GM21529 (cell line): ENCODE measurements around the gene ASRGL1.

Source experiments
- ATAC-seq: cut with Tn5 transposase; IDR thresholded peaks from one replicate; pipeline ENCODE4 v1.9.1; 2021; ENCODE audit not compliant: unreplicated experiment

The ASRGL1 gene

DNA sequence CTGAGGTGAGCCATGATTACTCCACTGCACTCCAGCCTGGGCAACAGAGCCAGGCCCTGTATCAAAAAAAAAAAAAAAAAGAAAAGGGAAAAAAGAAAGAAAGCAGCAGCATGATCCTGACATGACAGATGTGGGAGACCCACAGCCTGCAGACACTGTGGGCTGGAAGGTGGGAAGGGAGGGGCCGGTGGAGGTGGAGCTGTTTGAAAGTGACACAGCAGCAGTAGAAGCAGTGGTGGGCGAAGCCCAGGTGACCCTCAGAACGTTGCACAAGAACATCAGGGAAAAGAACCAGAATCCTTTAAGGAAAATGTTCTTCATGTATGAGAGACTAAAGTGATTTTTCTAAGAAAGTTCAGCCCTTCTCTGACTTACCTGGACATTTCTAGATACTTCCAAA, 55.3 kb downstream of the ASRGL1 start:
- no peak for ATAC-seq

DNA sequence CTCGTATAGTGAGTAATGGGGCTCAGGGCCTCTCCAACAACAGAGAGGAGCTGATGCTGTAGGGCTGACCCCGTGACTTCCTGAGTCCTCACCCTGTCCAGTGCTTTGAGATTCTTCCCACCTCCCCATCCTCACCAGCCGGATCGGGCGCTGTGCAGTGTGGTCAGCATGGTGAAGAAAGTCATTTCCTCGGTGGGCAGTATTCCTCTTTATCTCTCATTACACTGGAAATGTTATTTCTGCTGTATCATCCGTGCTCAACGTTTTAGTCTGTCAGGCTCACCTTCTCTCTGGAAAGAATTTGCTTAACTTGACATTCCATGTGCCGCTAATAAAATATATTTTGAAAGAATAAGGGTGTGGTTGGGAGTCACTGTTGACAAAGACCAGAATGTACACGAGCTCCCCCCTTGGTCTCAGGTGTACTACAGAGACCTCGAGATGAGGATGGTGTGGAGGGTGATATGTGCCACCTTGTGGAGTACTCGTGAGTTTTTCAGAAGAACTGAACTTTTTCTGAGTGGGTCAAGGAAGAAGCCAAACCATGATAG, 55.9 kb downstream of the ASRGL1 start:
- no peak for ATAC-seq

DNA sequence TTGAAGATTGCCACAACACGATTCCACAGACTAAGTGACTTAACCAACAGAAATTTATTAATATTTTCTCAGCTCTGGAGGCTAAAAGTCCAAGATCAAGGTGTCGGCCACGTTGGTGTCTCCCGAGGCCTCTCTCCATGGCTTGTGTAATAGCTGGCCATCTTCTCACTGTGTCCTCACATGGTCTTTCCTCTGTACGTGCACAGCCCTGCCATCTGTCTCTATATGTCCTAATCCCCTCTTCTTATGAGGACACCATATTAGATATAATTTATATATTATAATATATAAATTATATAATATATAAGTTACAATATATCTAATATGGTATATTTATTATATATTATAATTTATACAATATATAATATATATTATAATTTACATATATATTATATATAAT, 56.5 kb downstream of the ASRGL1 start:
- ATAC-seq, result no peak

DNA sequence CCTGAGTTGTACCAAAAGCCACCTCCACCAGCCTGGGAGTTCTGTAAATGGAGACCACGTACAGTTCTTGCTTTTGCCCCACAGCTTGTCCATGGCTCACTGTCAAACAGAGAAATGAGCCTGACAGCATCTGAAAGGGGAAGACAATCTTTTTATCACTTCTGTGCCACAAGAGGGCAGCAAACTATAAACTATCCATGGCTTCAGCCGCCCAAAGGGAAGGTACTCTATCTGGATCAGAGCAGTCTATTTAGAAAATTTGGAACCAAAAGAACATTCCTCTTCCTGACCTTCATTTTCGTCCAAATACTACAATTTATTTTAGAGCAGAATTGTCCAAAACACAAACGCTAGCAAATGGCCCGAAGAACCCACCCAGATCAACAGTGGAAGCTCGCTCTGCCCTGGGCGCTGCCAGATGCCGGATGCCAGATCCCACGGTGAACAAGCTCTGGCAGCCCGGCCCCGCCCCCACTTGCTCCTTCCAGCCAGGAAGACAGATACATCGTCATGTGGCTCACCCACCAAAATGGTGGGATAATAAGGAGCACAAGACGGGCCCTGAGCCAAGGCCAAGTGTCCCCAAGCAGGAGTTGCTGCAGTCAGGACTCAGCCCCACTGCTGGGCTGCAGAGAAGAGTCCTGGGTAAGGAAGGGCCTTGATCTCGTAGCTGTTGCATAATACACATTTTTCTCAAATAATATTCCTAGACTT, 57.7 kb downstream of the ASRGL1 start:
- ATAC-seq, result no peak

DNA sequence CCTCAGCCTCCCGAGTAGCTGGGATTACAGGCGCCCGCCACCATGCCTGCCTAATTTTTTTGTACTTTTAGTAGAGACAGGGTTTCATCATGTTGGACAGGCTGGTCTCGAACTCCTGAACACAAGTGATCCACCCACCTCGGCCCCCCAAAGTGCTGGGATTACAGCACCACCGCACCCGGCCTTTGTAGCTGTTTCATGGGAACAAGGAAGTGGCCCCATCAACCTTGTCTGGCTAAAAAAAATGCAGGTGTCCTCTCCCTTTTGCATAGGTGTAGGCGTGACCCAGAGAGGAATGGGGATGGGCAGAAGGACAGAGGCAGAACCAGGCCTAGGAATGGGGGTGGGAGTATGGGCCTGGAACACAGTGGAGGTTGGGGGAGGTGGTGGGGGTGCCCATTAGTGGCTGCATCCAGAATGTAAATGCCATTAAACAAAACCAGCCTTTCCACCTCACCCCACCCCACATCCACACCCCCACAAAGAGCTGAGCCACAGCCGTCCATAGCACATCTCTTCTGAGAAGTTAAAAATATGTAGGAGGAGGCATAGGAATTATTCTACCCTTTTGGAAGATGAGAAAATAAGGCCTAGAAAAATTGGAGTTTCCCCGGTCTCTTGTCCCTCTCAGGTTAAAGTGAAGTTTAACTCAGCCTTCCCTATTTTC, 58.8 kb downstream of the ASRGL1 start:
- ATAC-seq, result no peak

DNA sequence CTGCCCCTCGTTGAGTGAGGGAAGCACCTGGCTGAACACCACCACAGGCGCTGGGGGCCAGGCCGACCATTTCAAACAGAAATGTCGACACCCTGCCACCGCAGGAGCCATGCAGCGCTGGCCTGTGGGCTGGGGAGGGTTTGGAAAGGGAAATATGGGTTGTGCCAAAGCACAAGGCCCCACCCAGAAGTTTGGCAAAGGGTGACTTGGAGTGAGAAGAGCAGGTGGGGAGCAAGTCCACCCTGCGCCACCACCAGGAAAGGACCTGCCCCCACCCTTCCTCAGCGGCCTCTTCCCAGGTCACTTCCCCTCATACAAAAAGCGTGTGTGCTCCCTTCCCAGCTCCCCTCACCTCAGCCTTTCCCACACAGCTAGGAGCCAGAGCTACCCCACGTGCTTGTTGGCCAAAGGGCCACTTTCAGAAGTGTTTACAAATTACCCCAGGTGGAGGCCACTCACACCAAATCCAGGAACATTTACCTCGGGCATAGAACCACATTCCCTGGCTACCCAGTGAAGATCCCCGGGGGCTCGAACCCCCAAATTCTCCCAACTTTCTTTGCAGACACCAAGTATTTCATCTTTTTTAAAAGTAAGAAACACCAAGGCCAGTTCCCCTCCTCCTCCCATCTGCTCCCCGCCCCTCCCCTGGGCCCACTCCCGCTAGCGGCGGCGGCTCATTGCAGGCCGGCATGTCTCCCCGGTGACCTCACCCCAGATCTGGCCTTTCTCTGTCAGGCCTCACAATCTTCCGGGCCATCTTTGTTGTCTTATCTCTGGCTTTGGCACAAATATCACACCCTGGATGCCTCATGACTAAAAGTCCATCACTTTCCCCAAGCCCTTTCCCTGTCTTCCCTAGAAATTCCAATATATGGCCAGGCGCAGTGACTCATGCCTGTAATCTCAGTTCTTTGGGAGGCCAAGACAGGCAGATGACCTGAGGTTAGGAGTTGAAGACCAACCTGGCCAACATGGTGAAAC, 61.1 kb downstream of the ASRGL1 start:
- ATAC-seq, result no peak

DNA sequence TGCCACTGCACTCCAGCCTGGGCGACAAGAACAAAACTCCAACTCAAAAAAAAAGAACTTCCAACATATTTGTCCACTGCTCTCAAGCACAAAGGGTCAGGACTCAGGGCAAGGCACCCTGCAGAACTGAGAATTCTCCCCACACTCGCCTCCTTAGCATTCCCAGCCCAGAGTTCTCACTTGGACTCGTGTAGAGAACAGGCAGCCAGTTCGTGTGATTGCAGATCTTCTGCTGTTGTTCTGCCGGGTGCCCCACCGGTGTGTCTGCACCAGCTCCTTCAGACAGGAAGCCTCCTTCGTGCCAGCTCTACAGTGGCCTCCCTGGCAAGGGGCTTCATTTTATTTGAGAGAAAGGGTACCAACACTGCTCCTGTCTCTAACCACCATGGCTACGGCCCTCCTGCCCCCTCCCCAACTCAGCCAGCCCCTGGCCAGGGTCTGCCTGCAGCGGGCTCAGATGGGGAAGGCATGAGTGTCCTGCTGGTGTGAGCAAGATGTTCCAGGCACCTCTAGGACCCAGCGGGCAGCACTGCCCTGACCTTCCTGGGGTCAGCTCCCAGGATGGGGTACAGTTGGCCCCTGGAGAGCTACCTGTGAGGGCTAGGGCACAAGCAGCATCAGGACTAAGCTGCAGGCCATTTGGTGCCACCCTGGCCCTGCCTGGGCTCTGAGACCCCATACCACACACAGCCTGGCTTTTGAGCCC, 62.1 kb downstream of the ASRGL1 start:
- ATAC-seq, result no peak

DNA sequence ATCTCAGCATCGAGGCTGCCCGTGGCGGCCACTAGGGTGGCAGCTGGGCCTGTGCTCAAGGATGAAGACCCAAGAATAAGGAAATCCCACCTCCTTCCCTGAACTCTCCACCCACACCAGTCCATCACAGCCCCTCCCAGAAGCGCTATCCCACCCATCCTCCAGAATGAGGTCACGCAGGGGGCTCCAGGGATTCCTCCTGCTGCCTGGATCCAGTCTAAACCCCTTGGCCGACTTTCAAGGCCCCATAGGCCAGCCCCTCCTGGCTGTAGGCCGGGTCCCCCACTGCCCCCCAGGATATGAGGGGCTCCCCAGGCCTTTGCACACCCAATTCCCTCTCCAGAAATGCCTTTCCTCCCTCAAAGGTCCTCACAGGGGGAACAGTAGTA, 62.6 kb downstream of the ASRGL1 start:
- ATAC-seq, result no peak

DNA sequence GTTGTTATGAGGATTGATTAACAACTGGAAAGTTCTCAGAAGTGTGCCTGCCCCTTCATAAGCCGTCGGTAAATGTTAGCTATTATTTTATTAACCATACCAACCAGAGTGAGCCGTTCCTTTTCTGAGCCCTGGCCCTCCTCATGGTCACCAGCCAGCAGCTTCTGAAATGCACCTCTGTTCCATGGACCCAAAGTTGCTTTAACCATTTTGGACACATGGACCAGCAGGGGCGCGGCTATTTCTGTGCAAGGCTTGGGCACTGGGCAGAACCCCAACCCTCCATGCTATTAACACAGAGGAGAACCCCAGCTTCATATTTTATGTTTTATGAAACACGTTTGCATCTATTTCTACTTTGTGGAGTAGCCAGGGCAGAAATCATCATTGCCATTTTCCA, 63.0 kb downstream of the ASRGL1 start:
- ATAC-seq, result no peak

DNA sequence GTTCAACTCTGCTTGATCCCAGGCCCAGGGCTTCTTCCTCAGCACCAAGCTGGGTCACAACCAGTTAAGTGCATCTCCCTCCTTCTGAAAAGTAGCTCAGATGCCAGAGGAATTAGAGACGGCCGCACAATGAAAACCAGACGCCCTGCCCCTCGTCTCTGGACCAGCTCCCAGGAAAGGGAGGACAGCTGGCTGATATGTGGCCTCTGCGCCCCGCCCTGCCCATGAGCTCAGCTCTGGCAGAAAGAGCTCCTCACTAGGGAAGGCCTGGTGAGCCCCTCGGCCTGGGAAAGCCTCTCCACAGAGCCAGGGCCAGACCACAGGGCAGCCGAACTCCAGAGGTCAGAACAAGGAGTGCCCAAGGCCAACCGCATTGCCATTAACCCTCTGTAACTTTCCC, 63.5 kb downstream of the ASRGL1 start:
- ATAC-seq, result no peak

DNA sequence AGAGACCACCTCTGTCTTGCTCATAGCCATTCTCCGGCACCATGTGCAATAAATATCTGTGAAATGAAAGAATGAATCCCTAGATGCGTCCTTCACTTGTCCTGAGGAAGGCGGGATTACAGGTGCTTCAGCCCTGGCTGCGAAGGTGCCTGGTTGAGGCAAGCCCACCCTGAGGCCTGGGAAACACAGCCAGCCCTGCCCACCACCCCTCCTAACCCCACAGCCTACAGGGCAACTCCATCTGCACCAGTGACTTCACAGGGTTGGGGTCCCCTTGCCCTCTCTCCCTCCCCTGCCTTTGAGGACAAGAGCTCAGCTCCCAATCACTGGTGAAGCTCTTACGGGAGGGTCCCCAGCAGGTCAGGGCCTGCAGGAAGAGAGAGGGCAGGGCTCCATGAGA, 64.1 kb downstream of the ASRGL1 start:
- ATAC-seq, result no peak

DNA sequence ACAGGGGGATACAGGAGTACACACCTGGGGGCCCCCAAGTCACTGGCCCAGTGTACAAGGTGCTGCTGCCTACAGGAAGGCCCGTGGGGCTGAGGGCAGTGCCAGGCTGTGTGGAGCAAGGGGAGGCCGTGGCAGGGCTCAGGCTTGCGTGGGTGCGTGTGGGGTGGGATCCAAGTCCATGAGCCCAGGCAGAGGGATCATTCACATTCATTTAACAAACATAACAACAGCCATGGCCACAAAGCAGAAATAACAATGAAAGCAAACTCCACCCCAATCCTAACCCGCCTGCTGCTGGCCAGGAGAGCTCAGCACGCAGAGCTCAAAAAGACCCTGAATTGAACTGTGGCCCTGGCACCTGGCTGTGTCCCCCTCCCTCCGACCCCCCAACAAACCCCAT, 64.6 kb downstream of the ASRGL1 start:
- no peak for ATAC-seq

DNA sequence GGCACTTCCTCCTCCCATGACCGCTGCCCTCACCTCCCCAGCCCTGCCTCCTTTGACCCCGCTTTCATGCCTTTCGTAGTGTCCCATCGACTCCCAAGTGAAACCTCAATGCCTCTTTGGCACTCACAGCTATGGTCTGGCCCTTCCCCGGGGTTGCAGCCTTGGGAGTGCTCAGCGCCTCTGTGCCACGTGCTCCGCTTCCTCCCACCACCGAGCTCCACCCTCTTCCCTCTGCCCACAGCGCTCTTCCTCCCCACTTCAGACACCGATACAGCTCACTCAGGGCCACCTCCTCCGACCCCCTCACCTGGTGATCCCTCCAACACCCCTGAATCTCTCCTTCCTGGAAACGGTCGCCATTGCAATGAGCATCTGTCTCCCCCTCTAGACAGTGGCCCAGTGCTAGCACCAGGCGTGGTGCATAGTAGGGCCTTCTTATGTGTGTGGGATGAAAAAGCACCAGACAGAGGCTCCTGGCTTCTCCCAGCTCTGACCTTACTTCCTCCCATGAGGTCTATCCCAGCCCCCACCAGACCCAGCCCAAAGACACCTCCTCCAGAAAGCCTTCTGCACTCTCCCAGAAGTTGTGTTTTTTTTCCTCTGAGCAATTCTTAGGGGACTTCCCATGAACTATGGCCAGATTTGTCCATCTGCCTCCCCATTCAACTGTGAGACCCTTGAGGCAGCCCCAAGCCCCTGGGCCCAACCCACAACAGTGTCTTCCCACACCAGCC, 65.1 kb downstream of the ASRGL1 start:
- ATAC-seq, result no peak

DNA sequence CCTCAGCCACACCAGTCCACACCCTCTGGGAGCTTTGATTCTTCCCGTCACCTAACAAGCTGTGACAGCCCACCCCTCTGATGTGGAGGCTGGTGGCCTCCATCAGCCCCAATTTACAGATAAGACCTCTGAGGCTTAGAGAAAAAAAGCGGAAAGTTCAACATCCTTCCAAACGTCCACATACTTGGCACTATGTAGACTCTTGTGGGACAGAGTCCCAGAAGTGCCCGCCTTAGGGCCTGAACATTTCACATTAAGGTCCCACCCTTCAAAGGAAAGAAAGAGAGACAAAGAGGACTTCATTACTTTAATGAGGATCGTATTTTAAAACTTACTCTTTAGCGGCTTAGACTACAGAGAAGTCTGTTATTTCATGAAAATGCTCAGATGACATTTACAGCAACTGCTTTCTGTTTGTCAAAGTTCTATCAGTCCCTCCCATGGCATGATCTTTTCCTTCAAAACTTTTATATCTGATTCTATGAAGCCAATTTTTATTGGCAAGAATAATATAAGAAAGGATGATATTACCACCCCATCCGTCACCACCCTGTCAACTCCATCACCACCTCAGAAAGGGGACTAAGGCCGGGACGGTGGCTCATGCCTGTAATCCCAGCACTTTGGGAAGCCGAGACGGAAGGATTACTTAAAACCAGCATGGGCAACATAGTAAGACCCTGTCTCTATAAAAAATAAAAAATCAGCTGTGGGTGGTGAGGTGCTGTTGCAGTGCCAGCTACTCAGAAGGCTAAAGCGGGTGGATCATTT, 65.9 kb downstream of the ASRGL1 start:
- ATAC-seq, result no peak

DNA sequence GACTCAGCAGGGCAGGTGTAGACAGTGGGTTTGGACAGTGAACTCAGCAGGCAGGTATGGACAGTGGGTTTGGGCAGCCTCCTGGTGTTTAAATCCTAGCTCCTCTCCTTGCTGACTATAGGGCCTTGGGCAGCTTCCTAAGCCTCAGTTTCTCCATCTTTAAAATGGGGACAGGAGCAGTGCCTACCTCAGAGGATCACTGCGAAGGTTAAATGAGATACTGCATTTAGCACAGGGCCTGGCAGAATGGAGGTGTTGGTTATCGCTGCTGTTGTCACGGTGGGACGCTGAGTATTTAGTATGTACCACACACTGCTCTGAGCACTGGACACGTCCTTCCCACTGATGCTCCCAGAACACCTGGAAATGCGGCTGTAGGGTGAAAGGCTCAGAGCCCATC, 67.2 kb downstream of the ASRGL1 start:
- no peak for ATAC-seq

DNA sequence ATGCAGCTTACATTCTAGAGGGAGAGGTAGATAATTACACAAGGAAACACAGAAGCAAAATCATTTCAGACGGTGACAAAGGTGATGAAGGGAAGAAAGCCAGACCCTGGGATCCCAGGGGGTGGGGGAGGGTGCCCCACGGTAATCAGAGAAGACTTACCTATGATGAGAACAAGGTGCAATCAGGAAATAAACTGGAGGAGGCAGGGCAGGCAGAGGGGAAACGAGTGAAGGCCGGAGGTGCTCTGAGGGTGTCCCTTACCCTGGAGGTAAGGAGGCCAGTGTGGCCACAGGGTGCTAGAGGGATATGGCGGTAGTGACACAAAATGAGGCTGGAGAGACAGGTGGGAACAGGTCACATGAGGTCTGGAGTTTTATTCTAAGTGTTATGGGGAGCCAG, 67.7 kb downstream of the ASRGL1 start:
- no peak for ATAC-seq

DNA sequence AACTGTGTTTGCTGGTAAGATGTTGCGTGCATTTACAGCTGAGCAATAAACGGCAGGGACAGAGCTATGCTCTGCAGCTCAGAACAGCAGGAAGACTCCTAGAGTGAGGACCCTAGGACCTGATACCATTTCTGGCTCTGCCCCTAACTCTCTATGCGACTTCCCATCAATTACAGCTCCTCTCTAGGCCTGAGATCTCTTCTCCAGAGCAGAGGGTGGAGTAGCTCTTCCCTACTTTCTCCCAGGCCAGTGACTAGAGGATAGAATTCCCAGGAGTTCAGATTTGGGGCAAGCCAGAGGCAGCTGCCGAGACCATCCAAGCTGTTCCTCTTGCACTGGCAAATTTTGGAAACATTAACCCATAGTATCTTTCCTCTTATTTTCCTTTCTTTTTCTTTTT, 68.8 kb downstream of the ASRGL1 start:
- ATAC-seq, result no peak

DNA sequence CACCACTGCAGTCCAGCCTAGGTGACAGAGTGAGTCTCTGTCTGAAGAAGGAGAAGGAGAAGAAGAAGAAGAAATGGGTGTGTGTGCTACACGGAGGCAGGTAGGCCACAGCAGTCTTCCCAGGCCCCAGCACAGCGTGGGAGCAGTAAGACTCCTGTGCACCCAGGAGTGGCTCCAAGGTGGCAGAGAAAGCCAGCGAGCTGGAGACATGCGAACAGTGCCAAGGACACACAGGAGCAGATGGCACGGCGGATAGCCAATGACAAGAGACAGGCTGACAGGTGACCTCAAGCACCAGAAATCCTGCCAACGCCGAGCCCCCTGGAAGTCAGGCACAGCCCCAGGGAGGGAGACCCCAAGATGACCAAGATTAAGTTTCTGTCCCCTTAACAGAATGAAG, 72.6 kb downstream of the ASRGL1 start:
- ATAC-seq, result no peak

DNA sequence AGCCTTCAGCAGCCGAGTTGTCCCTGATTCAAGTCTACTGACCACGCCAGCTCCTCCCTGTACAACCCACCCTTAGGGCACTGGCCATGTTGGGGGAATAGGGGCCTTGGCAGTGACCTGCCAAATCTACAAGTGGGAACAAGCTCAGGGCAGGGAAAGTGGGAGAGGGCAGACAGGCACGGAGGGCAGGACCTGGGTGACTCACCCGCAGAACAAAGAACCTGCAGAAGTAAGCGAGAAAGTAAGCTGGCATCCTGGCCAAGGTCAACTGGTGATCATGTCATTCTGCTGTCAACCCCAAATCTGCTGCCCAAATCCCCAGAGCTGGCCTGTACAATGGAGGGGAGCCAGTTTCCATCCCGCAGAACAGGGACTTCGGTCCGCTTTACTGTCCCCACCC, 73.7 kb downstream of the ASRGL1 start:
- no peak for ATAC-seq
